GM23248 (cell line): Measurements from ENCODE around the gene KCNJ12.

ENCODE experiments used
- EZH2 ChIP-seq: fragments of 200-600 bp; sonication (generic); IDR thresholded peaks from 2 replicates; pipeline ENCODE4 v1.6.1; 2018; ENCODE audit warnings: antibody characterized with exemption, mild to moderate bottlenecking; ENCODE audit not compliant: insufficient read depth, poor library complexity, severe bottlenecking
- EZH2phosphoT487 ChIP-seq: fragments of 200-600 bp; sonication (generic); IDR thresholded peaks from 2 replicates; pipeline ENCODE4 v1.6.1; 2018; ENCODE audit warnings: antibody characterized with exemption, moderate library complexity, mild to moderate bottlenecking, low read depth; ENCODE audit not compliant: insufficient read depth

DNA sequence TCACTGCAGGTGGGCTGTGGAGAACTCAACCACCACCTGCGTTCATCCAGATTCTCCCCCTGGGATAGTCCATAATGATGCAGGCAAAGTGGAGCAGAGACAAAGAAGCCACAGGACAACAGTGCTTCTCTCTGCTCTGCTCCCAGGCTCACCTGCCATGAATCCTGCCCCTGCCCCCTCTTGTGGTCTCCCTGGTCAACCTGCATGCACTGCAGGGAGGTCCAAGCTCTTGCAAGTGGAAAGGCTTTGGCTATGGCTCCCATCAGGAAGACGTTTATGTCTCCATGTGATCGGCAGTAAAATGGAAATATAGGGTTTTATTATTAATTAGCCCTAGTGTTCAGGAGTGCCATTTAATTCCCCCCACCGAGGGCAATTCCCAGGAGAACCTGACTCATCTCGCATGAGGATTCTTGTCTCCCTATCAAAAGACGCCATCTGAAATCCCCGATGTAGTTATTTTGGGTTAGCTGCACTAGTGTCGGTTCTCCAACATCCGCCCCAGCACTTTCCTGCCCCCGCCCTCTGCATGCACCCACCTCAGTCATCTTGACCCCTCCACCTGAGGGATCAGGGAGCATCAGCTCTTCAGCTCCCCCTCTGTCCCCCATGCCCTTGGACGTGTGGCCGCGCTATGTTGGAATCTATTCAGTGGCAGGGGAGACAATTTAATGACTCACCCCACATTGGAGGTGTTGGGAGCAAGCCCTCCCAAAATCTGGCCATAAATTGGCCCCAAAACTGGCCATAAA, 91.8 kb downstream of the KCNJ12 start:
- TF ChIP-seq EZH2phosphoT487 (no peak), EZH2 (no peak)
